B cell (primary cell): ENCODE results near the gene ELAC1. TPM values are rescaled to one million over a fixed set of nuclear protein-coding genes. Genes with fewer than 3 reads are reported as not detected.

Experiments used
- ATAC-seq: fragments of 200-7000 bp; cut with Tn5 transposase; one replicate; pipeline ENCODE4 v1.10.0; 2021; ENCODE audit warnings: low read depth, mild to moderate bottlenecking, moderate number of reproducible peaks, moderate library complexity
- CTCF ChIA-PET: fragments of 350-600 bp; sonication (Branson Sonifier 250); formaldehyde crosslinking; loops from one replicate; lab custom pipeline; 2021; ENCODE audit warnings: antibody characterized with exemption, inconsistent platforms; lab: Charles Lee
- POLR2A ChIA-PET: fragments of 350-600 bp; sonication (Branson Sonifier 250); formaldehyde crosslinking; loops from one replicate; lab custom pipeline; 2021; ENCODE audit warnings: antibody characterized with exemption; lab: Charles Lee
- DNase-seq: peaks from one replicate; pipeline ENCODE4 v3.0.0; 2013
- H2AFZ ChIP-seq: 2 replicates; pipeline ENCODE4 v1.6.1; 2012; ENCODE audit warnings: mild to moderate bottlenecking, low read depth, low read length; ENCODE audit not compliant: insufficient read depth, poor library complexity, severe bottlenecking
- H3K27ac ChIP-seq, 2 donors: 1 replicate in 1 of 2; 2 replicates in 1 of 2; pipeline ENCODE4 v1.5.1; 2012 to 2013; ENCODE audit warnings: low read length in 2 of 2, mild to moderate bottlenecking in 2 of 2, moderate library complexity in 1 of 2
- H3K27me3 ChIP-seq, 4 experiments: fragments of 200-600 bp in 1 of 4; sonication (generic) in 1 of 4; replicated peaks in 1 of 4; 1 replicate in 2 of 4; 2 replicates in 2 of 4; pipeline versions ENCODE4 v1.6.1 to v1.7.0; 2013 to 2016; ENCODE audit warnings: low read length in 3 of 4, mild to moderate bottlenecking in 2 of 4, mixed read lengths in 1 of 4, moderate library complexity in 1 of 4; ENCODE audit not compliant: insufficient read depth in 4 of 4, control insufficient read depth in 3 of 4; ENCODE audit errors: control extremely low read depth in 1 of 4
- H3K36me3 ChIP-seq, 2 experiments: replicated peaks in 1 of 2; 1 replicate in 1 of 2; 2 replicates in 1 of 2; pipeline versions ENCODE4 v1.6.1 to v1.7.1; 2013; ENCODE audit warnings: low read length in 1 of 2; ENCODE audit not compliant: insufficient read depth in 2 of 2, control insufficient read depth in 1 of 2; ENCODE audit errors: control extremely low read depth in 1 of 2, extremely low read depth in 1 of 2
- H3K4me1 ChIP-seq, 2 donors: fragments of 200-600 bp in 1 of 2; sonication (generic) in 1 of 2; 1 replicate in 1 of 2; 2 replicates in 1 of 2; pipeline versions ENCODE4 v1.5.1 to v1.6.1; 2013 to 2017; ENCODE audit warnings: low read length in 2 of 2; ENCODE audit not compliant: control insufficient read depth in 2 of 2, insufficient read depth in 2 of 2
- H3K4me2 ChIP-seq: replicated peaks from 2 replicates; pipeline ENCODE3; 2012; ENCODE audit warnings: mild to moderate bottlenecking, low read depth, low read length; ENCODE audit not compliant: poor library complexity, severe bottlenecking
- H3K4me3 ChIP-seq, 5 experiments: fragments of 200-600 bp in 1 of 5; sonication (generic) in 1 of 5; 1 replicate in 3 of 5; 2 replicates in 2 of 5; pipeline versions ENCODE4 v1.5.1 to v1.7.0; 2011 to 2016; ENCODE audit warnings: low read length in 4 of 5, mild to moderate bottlenecking in 4 of 5, low read depth in 2 of 5, control low read depth in 1 of 5, moderate library complexity in 1 of 5; ENCODE audit not compliant: insufficient read depth in 1 of 5; ENCODE audit errors: control extremely low read depth in 1 of 5, extremely low read depth in 1 of 5
- H3K79me2 ChIP-seq: fragments of 200-600 bp; sonication (generic); one replicate; pipeline ENCODE4 v1.6.0; 2016; ENCODE audit warnings: low read length; ENCODE audit not compliant: control insufficient read depth, insufficient read depth
- H3K9ac ChIP-seq: fragments of 200-600 bp; sonication (generic); 2 replicates; pipeline ENCODE4 v1.6.1; 2017; ENCODE audit warnings: mild to moderate bottlenecking, low read length, moderate library complexity
- H3K9me3 ChIP-seq, 3 donors: one replicate each; pipeline versions ENCODE4 v1.6.1 to v1.7.1; 2013; ENCODE audit warnings: low read length in 2 of 3; ENCODE audit not compliant: control insufficient read depth in 2 of 3, insufficient read depth in 1 of 3; ENCODE audit errors: control extremely low read depth in 1 of 3
- H4K20me1 ChIP-seq: 2 replicates; pipeline ENCODE4 v1.6.0; 2012; ENCODE audit warnings: mild to moderate bottlenecking, low read length; ENCODE audit not compliant: insufficient read depth, control insufficient read depth, poor library complexity, severe bottlenecking
- H3K27ac Mint-ChIP-seq: one replicate; pipeline ENCODE4 v1.8.0; 2021; ENCODE audit warnings: mixed read lengths
- H3K27me3 Mint-ChIP-seq: one replicate; pipeline ENCODE4 v1.8.0; 2021; ENCODE audit warnings: mixed read lengths
- H3K4me1 Mint-ChIP-seq: one replicate; pipeline ENCODE4 v1.8.0; 2021; ENCODE audit warnings: mixed read lengths
- H3K4me3 Mint-ChIP-seq: one replicate; pipeline ENCODE4 v1.8.0; 2021; ENCODE audit warnings: mixed read lengths
- H3K9me3 Mint-ChIP-seq: one replicate; pipeline ENCODE4 v1.8.0; 2022; ENCODE audit warnings: mixed read lengths; ENCODE audit not compliant: insufficient read depth
- EZH2 ChIP-seq: IDR thresholded peaks from 2 replicates; pipeline ENCODE4 v1.6.1; 2012; ENCODE audit warnings: borderline replicate concordance, low read depth, mild to moderate bottlenecking, moderate library complexity, low read length; ENCODE audit not compliant: insufficient read depth, poor library complexity, severe bottlenecking
- WGBS: methylation state at CpG from one replicate; pipeline ENCODE4 v1.1.5; 2013; ENCODE audit warnings: missing lambda C conversion rate; ENCODE audit not compliant: insufficient coverage; 5-methylcytosine and 5-hydroxymethylcytosine counted together
- intact Hi-C: fragments of 100-400 bp; cut with micrococcal nuclease; formaldehyde crosslinking; loops from one replicate; pipeline ENCODE4 v1.10.0; 2022
- polyA minus RNA-seq: library from RNA; depleted of rRNA, polyadenylated mRNA; stranded (reverse); fragments of >200 nt; gene quantifications from 2 replicates; pipeline ENCODE4 v1.2.3, GENCODE V29; 2012
- polyA plus RNA-seq: library from polyadenylated mRNA; depleted of rRNA; stranded (reverse); fragments of >200 nt; gene quantifications from 2 replicates; pipeline ENCODE4 v1.2.3, GENCODE V29; 2012
- total RNA-seq, 2 donors: library from RNA; stranded (reverse); fragments of 120-200 nt in 1 of 2; gene quantifications; 1 replicate in 1 of 2; 2 replicates in 1 of 2; pipeline versions ENCODE4 v1.2.3 to v1.2.4, GENCODE V29; 2013 to 2022
- TF ChIP-seq, protein P1 (sequence below): fragments of 200-600 bp; IDR thresholded peaks from one replicate; pipeline ENCODE4 v1.8.0; 2022; ENCODE audit warnings: antibody characterized with exemption, mild to moderate bottlenecking

The ELAC1 gene, protein sequence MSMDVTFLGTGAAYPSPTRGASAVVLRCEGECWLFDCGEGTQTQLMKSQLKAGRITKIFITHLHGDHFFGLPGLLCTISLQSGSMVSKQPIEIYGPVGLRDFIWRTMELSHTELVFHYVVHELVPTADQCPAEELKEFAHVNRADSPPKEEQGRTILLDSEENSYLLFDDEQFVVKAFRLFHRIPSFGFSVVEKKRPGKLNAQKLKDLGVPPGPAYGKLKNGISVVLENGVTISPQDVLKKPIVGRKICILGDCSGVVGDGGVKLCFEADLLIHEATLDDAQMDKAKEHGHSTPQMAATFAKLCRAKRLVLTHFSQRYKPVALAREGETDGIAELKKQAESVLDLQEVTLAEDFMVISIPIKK
- 9.9 and 10.0 TPM in 2 replicates for total RNA-seq
- 10.9 TPM for total RNA-seq (2013)
- polyA plus RNA-seq: 3.8 and 4.5 TPM in 2 replicates
- polyA minus RNA-seq: 5.3 and 6.6 TPM in 2 replicates

DNA sequence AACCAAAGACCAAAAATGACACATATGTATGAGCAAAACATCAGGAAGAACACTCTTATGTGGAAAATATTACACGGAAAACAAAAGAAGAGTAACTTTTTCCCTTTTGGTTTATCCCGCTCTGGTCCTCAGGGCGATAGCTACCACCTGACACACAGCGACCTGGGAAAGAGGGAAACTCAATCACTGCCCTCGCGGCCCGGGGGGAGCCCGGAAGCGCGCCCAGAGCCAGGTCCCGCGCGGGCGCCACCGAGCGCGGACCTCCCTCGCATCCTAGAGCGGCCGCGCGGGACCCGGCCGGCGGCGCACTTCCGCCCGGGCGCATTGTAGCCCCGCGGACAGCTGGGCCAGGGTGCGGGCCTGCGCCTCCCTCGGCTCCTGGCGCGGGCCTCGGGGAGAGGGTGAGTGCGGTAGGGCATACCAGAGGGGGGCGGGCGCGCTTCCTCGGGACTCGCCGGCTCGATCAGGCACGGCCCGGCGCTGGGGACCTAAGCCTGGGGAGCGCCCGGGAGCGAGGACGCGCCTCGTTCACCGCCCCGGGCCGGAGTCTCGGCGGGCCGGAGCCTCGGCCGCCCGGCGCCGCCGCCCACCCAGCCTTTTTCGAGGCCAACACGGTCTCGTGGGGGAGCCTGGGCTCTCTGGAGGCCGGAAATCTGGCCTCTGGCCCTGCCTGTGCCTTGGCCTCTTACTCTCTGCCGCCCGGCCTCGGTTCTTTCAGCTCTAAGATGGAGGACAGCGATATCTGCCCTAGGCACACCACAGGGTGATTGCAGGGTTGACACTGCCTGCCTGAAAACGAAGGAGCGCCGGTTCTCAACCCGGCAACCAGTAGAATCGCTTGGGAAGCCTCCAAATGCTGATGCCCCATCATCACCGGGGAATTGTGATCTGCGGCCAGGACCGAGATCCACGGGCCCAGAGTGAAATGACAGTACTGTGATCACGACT is at the start of gene ELAC1:
TSS of gene ELAC1 (plus strand) at position 327 of the 948 bp plus-strand sequence. CDS start 6,365 bp downstream, outside the sequence.
- under 1% methylated on average over 84 of the region's 84 CpGs for WGBS
- no peaks in the 10 kb centered on the region for H3K36me3 ChIP-seq
- peak within 1 kb of the TSS; percentile 92 for H3K27ac Mint-ChIP-seq
- POLR2A ChIA-PET: interaction anchor here (0.6 to 2.1 kb wide), 8 partner anchors 10 to 229 kb away, joined by 3 to 18 read pairs (median 3); partner anchors contain the start of genes ME2, MEX3C and SMAD4
- peak; percentile 86 for DNase-seq
- peak within 1 kb of the TSS; percentile 65 to 90 (median 82) for H3K4me3 ChIP-seq
- CTCF ChIA-PET: interaction anchor here (1.1 to 1.3 kb wide), 2 partner anchors 10 to 62 kb away, joined by 3 to 4 read pairs; partner anchors contain the start of gene SMAD4
- H3K4me1 Mint-ChIP-seq: peaks cover 20% of the 10 kb centered on the region
- H3K79me2 ChIP-seq: peaks cover 7% of the 10 kb centered on the region
- H3K9ac ChIP-seq: peak within 1 kb of the TSS; percentile 97
- H3K4me3 Mint-ChIP-seq: peak within 1 kb of the TSS; percentile 93
- H3K27me3 ChIP-seq: no peaks in the 10 kb centered on the region
- H3K27me3 Mint-ChIP-seq: no peaks in the 10 kb centered on the region
- intact Hi-C loops: loop anchor here (1.0 to 5.0 kb wide), 4 partner anchors 62 to 229 kb away; partner anchors contain the start of genes ME2, MEX3C, MRO and SMAD4
- peaks cover 0 to 6% (median 4%) of the 10 kb centered on the region in 3 donors for H3K9me3 ChIP-seq
- peak within 1 kb of the TSS; percentile 80 to 95 for H3K27ac ChIP-seq
- ATAC-seq: peak; percentile 95
- H4K20me1 ChIP-seq: no peaks in the 10 kb centered on the region
- H3K4me2 ChIP-seq: peak within 1 kb of the TSS; percentile 85
- peaks cover 9 to 14% of the 10 kb centered on the region in 2 donors for H3K4me1 ChIP-seq
- H3K9me3 Mint-ChIP-seq: peaks cover 5% of the 10 kb centered on the region
- TF ChIP-seq, protein P1, sequence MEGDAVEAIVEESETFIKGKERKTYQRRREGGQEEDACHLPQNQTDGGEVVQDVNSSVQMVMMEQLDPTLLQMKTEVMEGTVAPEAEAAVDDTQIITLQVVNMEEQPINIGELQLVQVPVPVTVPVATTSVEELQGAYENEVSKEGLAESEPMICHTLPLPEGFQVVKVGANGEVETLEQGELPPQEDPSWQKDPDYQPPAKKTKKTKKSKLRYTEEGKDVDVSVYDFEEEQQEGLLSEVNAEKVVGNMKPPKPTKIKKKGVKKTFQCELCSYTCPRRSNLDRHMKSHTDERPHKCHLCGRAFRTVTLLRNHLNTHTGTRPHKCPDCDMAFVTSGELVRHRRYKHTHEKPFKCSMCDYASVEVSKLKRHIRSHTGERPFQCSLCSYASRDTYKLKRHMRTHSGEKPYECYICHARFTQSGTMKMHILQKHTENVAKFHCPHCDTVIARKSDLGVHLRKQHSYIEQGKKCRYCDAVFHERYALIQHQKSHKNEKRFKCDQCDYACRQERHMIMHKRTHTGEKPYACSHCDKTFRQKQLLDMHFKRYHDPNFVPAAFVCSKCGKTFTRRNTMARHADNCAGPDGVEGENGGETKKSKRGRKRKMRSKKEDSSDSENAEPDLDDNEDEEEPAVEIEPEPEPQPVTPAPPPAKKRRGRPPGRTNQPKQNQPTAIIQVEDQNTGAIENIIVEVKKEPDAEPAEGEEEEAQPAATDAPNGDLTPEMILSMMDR: no peak
- TF ChIP-seq EZH2: no peak
- peak within 1 kb of the TSS; percentile 84 for H2AFZ ChIP-seq
